H9 (cell line): Measurements from ENCODE around the gene ATP13A3. TPM values are rescaled to one million over a fixed set of nuclear protein-coding genes. Genes with fewer than 3 reads are reported as not detected.

Experiments
- DNase-seq: peaks from one replicate; pipeline ENCODE4 v3.0.0-alpha.2; 2017
- H2AFZ ChIP-seq: one replicate; pipeline ENCODE4 v1.6.1; 2013; ENCODE audit warnings: mild to moderate bottlenecking, low read length, control low read depth, moderate library complexity
- H2AK5ac ChIP-seq: 2 replicates; pipeline ENCODE4 v1.6.1; 2013; ENCODE audit warnings: low read length, control low read depth, mixed read lengths; ENCODE audit not compliant: insufficient read length
- H2BK120ac ChIP-seq: one replicate; pipeline ENCODE4 v1.6.1; 2013; ENCODE audit warnings: low read depth, mild to moderate bottlenecking, low read length, control low read depth, inconsistent platforms; ENCODE audit not compliant: poor library complexity, severe bottlenecking
- H2BK12ac ChIP-seq: 2 replicates; pipeline ENCODE4 v1.6.1; 2013; ENCODE audit warnings: low read length, control low read depth, mixed read lengths, low read depth; ENCODE audit not compliant: insufficient read length
- H2BK15ac ChIP-seq: 2 replicates; pipeline ENCODE4 v1.6.1; 2013; ENCODE audit warnings: low read depth, low read length, control low read depth
- H2BK20ac ChIP-seq: one replicate; pipeline ENCODE4 v1.6.1; 2013; ENCODE audit warnings: low read depth, mild to moderate bottlenecking, low read length, control low read depth, inconsistent platforms; ENCODE audit not compliant: poor library complexity, severe bottlenecking
- H2BK5ac ChIP-seq: 2 replicates; pipeline ENCODE4 v1.6.1; 2013; ENCODE audit warnings: low read length, control low read depth, mixed read lengths; ENCODE audit not compliant: insufficient read length
- H3K14ac ChIP-seq: 2 replicates; pipeline ENCODE4 v1.6.1; 2013; ENCODE audit warnings: low read length, control low read depth; ENCODE audit not compliant: insufficient read depth
- H3K18ac ChIP-seq: 2 replicates; pipeline ENCODE4 v1.6.1; 2013; ENCODE audit warnings: low read depth, mild to moderate bottlenecking, mixed read lengths, low read length, control low read depth; ENCODE audit not compliant: insufficient read length
- H3K23ac ChIP-seq: 2 replicates; pipeline ENCODE4 v1.6.1; 2013; ENCODE audit warnings: low read length, control low read depth, mixed read lengths, low read depth; ENCODE audit not compliant: insufficient read length
- H3K23me2 ChIP-seq: 2 replicates; pipeline ENCODE4 v1.6.1; 2013; ENCODE audit warnings: low read depth, mild to moderate bottlenecking, mixed read lengths, low read length, control low read depth; ENCODE audit not compliant: insufficient read length, poor library complexity, severe bottlenecking
- H3K27ac ChIP-seq: 2 replicates; pipeline ENCODE4 v1.5.1; 2013; ENCODE audit warnings: low read length, control low read depth, mixed read lengths, low read depth; ENCODE audit not compliant: insufficient read length
- H3K27me3 ChIP-seq: 2 replicates; pipeline ENCODE4 v1.6.1; 2013; ENCODE audit warnings: low read length, control low read depth, inconsistent platforms; ENCODE audit not compliant: insufficient read depth
- H3K4ac ChIP-seq: 2 replicates; pipeline ENCODE4 v1.6.1; 2013; ENCODE audit warnings: low read depth, mild to moderate bottlenecking, control low read depth, inconsistent platforms, low read length, moderate library complexity
- H3K4me1 ChIP-seq: 2 replicates; pipeline ENCODE4 v1.6.1; 2013; ENCODE audit warnings: low read length, control low read depth, inconsistent platforms; ENCODE audit not compliant: insufficient read depth
- H3K4me2 ChIP-seq: 2 replicates; pipeline ENCODE4 v1.6.1; 2013; ENCODE audit warnings: low read length, control low read depth, mixed read lengths; ENCODE audit not compliant: insufficient read length, insufficient read depth
- H3K56ac ChIP-seq: 2 replicates; pipeline ENCODE4 v1.6.1; 2013; ENCODE audit warnings: low read depth, mild to moderate bottlenecking, mixed read lengths, low read length, control low read depth; ENCODE audit not compliant: insufficient read length
- H3K79me1 ChIP-seq: 2 replicates; pipeline ENCODE4 v1.6.1; 2013; ENCODE audit warnings: low read depth, mild to moderate bottlenecking, moderate library complexity, low read length, control low read depth, inconsistent platforms; ENCODE audit not compliant: insufficient read depth, poor library complexity, severe bottlenecking
- H3K79me2 ChIP-seq: 2 replicates; pipeline ENCODE4 v1.6.1; 2013; ENCODE audit warnings: low read length, control low read depth, inconsistent platforms; ENCODE audit not compliant: insufficient read depth
- H3K9ac ChIP-seq: 2 replicates; pipeline ENCODE4 v1.6.1; 2013; ENCODE audit warnings: low read length, control low read depth, mixed read lengths; ENCODE audit not compliant: insufficient read length; ENCODE audit errors: extremely low read depth
- H3K9me3 ChIP-seq: one replicate; pipeline ENCODE4 v1.6.1; 2013; ENCODE audit warnings: low read depth, low read length, inconsistent platforms; ENCODE audit not compliant: control insufficient read depth
- H3T11ph ChIP-seq: one replicate; pipeline ENCODE4 v1.6.1; 2013; ENCODE audit warnings: mild to moderate bottlenecking, low read length, control low read depth, inconsistent platforms
- H4K20me1 ChIP-seq: one replicate; pipeline ENCODE4 v1.6.1; 2013; ENCODE audit not compliant: control insufficient read depth, insufficient read length, insufficient read depth
- H4K5ac ChIP-seq: 2 replicates; pipeline ENCODE4 v1.6.1; 2013; ENCODE audit warnings: low read depth, mild to moderate bottlenecking, mixed read lengths, low read length, control low read depth; ENCODE audit not compliant: insufficient read length
- H4K8ac ChIP-seq: replicated peaks from 2 replicates; pipeline ENCODE4 v1.6.1; 2013; ENCODE audit warnings: low read length, control low read depth, mixed read lengths, low read depth; ENCODE audit not compliant: insufficient read length
- H4K91ac ChIP-seq: 2 replicates; pipeline ENCODE4 v1.6.1; 2013; ENCODE audit warnings: low read depth, mild to moderate bottlenecking, moderate library complexity, mixed read lengths, low read length, control low read depth; ENCODE audit not compliant: insufficient read length
- H3K27ac Mint-ChIP-seq, 3 experiments: 2 replicates in 2 of 3; 3 replicates in 1 of 3; pipeline ENCODE4 v1.8.0; 2020 to 2021; ENCODE audit warnings: mixed read lengths in 3 of 3, mild to moderate bottlenecking in 1 of 3, moderate library complexity in 1 of 3
- H3K27me3 Mint-ChIP-seq: 2 replicates; pipeline ENCODE4 v1.8.0; 2021; ENCODE audit warnings: low read depth, mild to moderate bottlenecking, moderate library complexity, mixed read lengths
- H3K36me3 Mint-ChIP-seq, 3 experiments: 2 replicates in 2 of 3; 3 replicates in 1 of 3; pipeline ENCODE4 v1.8.0; 2020 to 2021; ENCODE audit warnings: low read depth in 3 of 3, mixed read lengths in 3 of 3; ENCODE audit not compliant: insufficient read depth in 1 of 3
- H3K4me1 Mint-ChIP-seq, 2 experiments: 2 replicates each; pipeline ENCODE4 v1.8.0; 2020; ENCODE audit warnings: mixed read lengths in 2 of 2
- H3K4me3 Mint-ChIP-seq, 2 experiments: 2 replicates in 1 of 2; 3 replicates in 1 of 2; pipeline ENCODE4 v1.8.0; 2020 to 2021; ENCODE audit warnings: mild to moderate bottlenecking in 2 of 2, mixed read lengths in 2 of 2, moderate library complexity in 1 of 2
- H3K9me3 Mint-ChIP-seq, 2 experiments: 2 replicates in 1 of 2; 3 replicates in 1 of 2; pipeline ENCODE4 v1.8.0; 2020; ENCODE audit warnings: mild to moderate bottlenecking in 2 of 2, mixed read lengths in 2 of 2, moderate library complexity in 1 of 2
- CTCF ChIP-seq: fragments of 200-600 bp; sonication (generic); conservative IDR thresholded peaks from 3 replicates; pipeline ENCODE4 v1.8.0; 2021; ENCODE audit warnings: antibody characterized with exemption, mild to moderate bottlenecking
- WGBS: extraction: QIAGEN DNeasy Blood & Tissue Kit; methylation state at CpG from one replicate; pipeline ENCODE4 v1.1.7; 2013; ENCODE audit warnings: missing lambda C conversion rate, low lambda C conversion rate, mixed read lengths; ENCODE audit not compliant: insufficient read length; ENCODE audit errors: extremely low coverage; 5-methylcytosine and 5-hydroxymethylcytosine counted together
- total RNA-seq: library from RNA; stranded (reverse); gene quantifications from 2 replicates; pipeline ENCODE4 v1.2.1, GENCODE V29; 2021

The ATP13A3 gene
- total RNA-seq, 1 experiment from 2014 or later: 78.5 TPM

DNA sequence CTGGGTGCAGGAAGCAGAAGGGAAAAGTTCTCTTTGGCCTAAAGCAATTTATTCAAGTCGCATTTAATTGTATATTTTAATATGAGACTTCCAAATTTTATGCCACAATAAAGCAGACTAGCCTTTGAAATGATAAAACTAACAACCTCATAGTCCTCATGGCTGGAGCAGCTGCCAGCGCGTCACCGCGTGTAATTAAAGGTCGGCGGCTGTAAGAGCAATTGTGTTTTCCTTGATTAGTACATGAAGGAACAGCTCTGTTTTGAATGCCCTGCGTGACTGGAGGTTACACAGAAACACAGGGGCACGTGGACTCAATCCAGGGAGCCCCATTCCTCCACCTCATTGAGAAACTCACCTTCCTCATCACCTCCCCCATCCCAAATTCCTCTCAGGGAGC is 107.2 kb downstream of the ATP13A3 start:
- Histone ChIP-seq H3K23me2 (no peaks in the 10 kb centered on the region), H3K9ac (no peak overlapping the region), H3K4ac (no peak overlapping the region), H3K9me3 (no peaks in the 10 kb centered on the region), H3K79me1 (no peaks in the 10 kb centered on the region), H3K79me2 (no peaks in the 10 kb centered on the region), H4K91ac (no peak overlapping the region), H3T11ph (no peak overlapping the region), H2AFZ (no peak overlapping the region), H3K18ac (no peak overlapping the region), H4K20me1 (no peaks in the 10 kb centered on the region), H2BK5ac (no peak overlapping the region), H3K4me1 (no peaks in the 10 kb centered on the region; the same call in 1 of the 2 replicates), H3K56ac (no peak overlapping the region), H2BK120ac (no peak overlapping the region), H3K23ac (no peak overlapping the region), H2BK20ac (no peak overlapping the region), H2BK15ac (no peak overlapping the region), H3K14ac (no peak overlapping the region), H3K4me2 (no peak overlapping the region), H4K5ac (no peak overlapping the region), H4K8ac (no peak overlapping the region), H2AK5ac (no peak overlapping the region), H3K27ac (no peak overlapping the region), H3K27me3 (no peaks in the 10 kb centered on the region), H2BK12ac (no peak overlapping the region)
- no peak overlapping the region for H3K27ac Mint-ChIP-seq
- peaks cover 45 to 68% of the 10 kb centered on the region in 2 experiments for H3K4me1 Mint-ChIP-seq
- no peak overlapping the region for H3K4me3 Mint-ChIP-seq
- peaks cover 9% of the 10 kb centered on the region for H3K27me3 Mint-ChIP-seq
- no CpG with 5 or more reads among the region's 9 CpGs for WGBS
- H3K9me3 Mint-ChIP-seq: no peaks in the 10 kb centered on the region
- TF ChIP-seq CTCF: no peak
- H3K36me3 Mint-ChIP-seq: no peaks in the 10 kb centered on the region
- peak; percentile 21 for DNase-seq
